Uterus (tissue), 4 donors: ENCODE results near the gene PLA2G4D. TPM values are rescaled to one million over a fixed set of nuclear protein-coding genes. Genes with fewer than 3 reads are reported as not detected.

Experiments used
- DNase-seq, 2 donors: peaks; one replicate each; pipeline ENCODE4 v3.0.0-alpha.2; 2019 to 2020
- H3K27ac ChIP-seq, 2 donors: fragments of 200-600 bp; sonication (generic); 1 replicate in 1 of 2; 2 replicates in 1 of 2; pipeline ENCODE4 v1.5.1; 2016 to 2018
- H3K27me3 ChIP-seq, 2 donors: fragments of 200-600 bp; sonication (generic); one replicate each; pipeline ENCODE4 v1.5.1; 2018 to 2019; ENCODE audit warnings: control low read depth in 1 of 2
- H3K36me3 ChIP-seq, 2 donors: fragments of 200-600 bp; sonication (generic); one replicate each; pipeline ENCODE4 v1.5.1; 2019; ENCODE audit warnings: control low read depth in 1 of 2
- H3K4me1 ChIP-seq, 2 donors: fragments of 200-600 bp; sonication (generic); one replicate each; pipeline ENCODE4 v1.5.1; 2018 to 2019; ENCODE audit warnings: control low read depth in 1 of 2
- H3K4me3 ChIP-seq, 2 donors: fragments of 200-600 bp; sonication (generic); 1 replicate in 1 of 2; 2 replicates in 1 of 2; pipeline ENCODE4 v1.5.1; 2018 to 2019; ENCODE audit warnings: mild to moderate bottlenecking in 1 of 2
- H3K9me3 ChIP-seq, 2 donors: fragments of 200-600 bp; sonication (generic); one replicate each; pipeline ENCODE4 v1.5.1; 2019; ENCODE audit warnings: control low read depth in 1 of 2
- CTCF ChIP-seq, 4 experiments: fragments of 200-600 bp in 2 of 4; fragments of 450-650 bp in 2 of 4; sonication (generic) in 2 of 4; IDR thresholded peaks; one replicate each; pipeline ENCODE4 v1.5.1; 2016 to 2019; ENCODE audit warnings: antibody characterized with exemption in 4 of 4, mild to moderate bottlenecking in 2 of 4, moderate library complexity in 1 of 4
- POLR2A ChIP-seq, 2 donors: fragments of 450-650 bp; IDR thresholded peaks; one replicate each; pipeline ENCODE4 v1.6.1; 2016; ENCODE audit warnings: antibody characterized with exemption in 2 of 2, mild to moderate bottlenecking in 1 of 2, moderate library complexity in 1 of 2
- intact Hi-C: fragments of 100-400 bp; cut with DNase I; formaldehyde crosslinking; loops from one replicate; pipeline ENCODE4 v1.15.1; 2023; ENCODE audit warnings: low total_unique reads
- total RNA-seq, 4 donors: library from RNA; depleted of rRNA in 3 of 4; stranded (reverse); fragments of >200 nt in 3 of 4; gene quantifications; one replicate each; pipeline versions ENCODE4 v1.1.0 to v1.2.4, GENCODE V29; 2014 to 2023
- donor health status: DM: yes; HTN: yes; CAD: no.

The PLA2G4D gene
- under 1 TPM in 1 of 4 donors, not detected in 3; 0.07 TPM for total RNA-seq

GRCh38 chr15:42094512-42094963 lies at the start of gene PLA2G4D:
Gene PLA2G4D, minus strand, starts transcription at chr15:42094562. Its CDS starts 103 bp downstream, at chr15:42094459.
- TF ChIP-seq POLR2A (IDR thresholded peaks at IDR 0.05) (no peak), CTCF (IDR thresholded peaks at IDR 0.05) (no peak)
- H3K27me3 ChIP-seq = no peaks in the 10 kb centered on the region
- H3K9me3 ChIP-seq = no peaks in the 10 kb centered on the region
- H3K4me3 ChIP-seq = no peak within 1 kb of the TSS
- H3K36me3 ChIP-seq = no peaks in the 10 kb centered on the region
- H3K4me1 ChIP-seq = no peaks in the 10 kb centered on the region
- no peak within 1 kb of the TSS for H3K27ac ChIP-seq
- intact Hi-C loops = no loop called here
- no peak for DNase-seq

- Histone ChIP-seq H3K27me3 (no peaks in the 10 kb centered on the region), H3K4me3 (no peak overlapping the region), H3K36me3 (no peaks in the 10 kb centered on the region), H3K9me3 (no peaks in the 10 kb centered on the region), H3K27ac (no peak overlapping the region), H3K4me1 (no peaks in the 10 kb centered on the region)
- no peak for DNase-seq
- intact Hi-C loops = no loop called here
- TF ChIP-seq CTCF (IDR thresholded peaks at IDR 0.05) (no peak), POLR2A (IDR thresholded peaks at IDR 0.05) (no peak)
Observed at GRCh38 chr15:42143356-42143755, 49.0 kb upstream of the PLA2G4D start.

GRCh38 chr15:42141795-42142667 lies 47.7 kb upstream of the PLA2G4D start:
- intact Hi-C loops = no loop called here
- no peaks in the 10 kb centered on the region for H3K27me3 ChIP-seq
- peak in 1 of 2 donors; percentile 4 for DNase-seq

GRCh38 chr15:42141246-42141645 lies 46.9 kb upstream of the PLA2G4D start:
- H3K27me3 ChIP-seq = no peaks in the 10 kb centered on the region
- no peak overlapping the region for H3K27ac ChIP-seq
- H3K9me3 ChIP-seq = no peaks in the 10 kb centered on the region
- peak in 1 of 2 donors; percentile 6 for DNase-seq
- no peak for TF ChIP-seq CTCF (IDR thresholded peaks at IDR 0.05)
- no peak for TF ChIP-seq POLR2A (IDR thresholded peaks at IDR 0.05)
- no peaks in the 10 kb centered on the region for H3K36me3 ChIP-seq
- intact Hi-C loops = no loop called here
- H3K4me1 ChIP-seq = no peaks in the 10 kb centered on the region
- H3K4me3 ChIP-seq = no peak overlapping the region

More at GRCh38 chr15:42141795-42142667, 47.7 kb upstream of the PLA2G4D start:
- H3K4me3 ChIP-seq = no peak overlapping the region
- no peaks in the 10 kb centered on the region for H3K36me3 ChIP-seq
- H3K9me3 ChIP-seq = no peaks in the 10 kb centered on the region
- TF ChIP-seq CTCF (IDR thresholded peaks at IDR 0.05) = no peak
- no peak for TF ChIP-seq POLR2A (IDR thresholded peaks at IDR 0.05)
- H3K27ac ChIP-seq = no peak overlapping the region
- no peaks in the 10 kb centered on the region for H3K4me1 ChIP-seq

- no peak overlapping the region for H3K27ac ChIP-seq
- H3K4me1 ChIP-seq = no peaks in the 10 kb centered on the region
- intact Hi-C loops = no loop called here
- TF ChIP-seq POLR2A (IDR thresholded peaks at IDR 0.05) (no peak), CTCF (IDR thresholded peaks at IDR 0.05) (no peak)
- no peaks in the 10 kb centered on the region for H3K36me3 ChIP-seq
- no peaks in the 10 kb centered on the region for H3K9me3 ChIP-seq
- no peak overlapping the region for H3K4me3 ChIP-seq
- DNase-seq = peak in 1 of 2 donors; percentile 2
- no peaks in the 10 kb centered on the region for H3K27me3 ChIP-seq
Observed at GRCh38 chr15:42140383-42141070, 46.2 kb upstream of the PLA2G4D start.
